Measurements from ENCODE around the gene STAT4.

STAT4 gene

GRCh38 chr2:191087311-191087710, 63.5 kb downstream of the STAT4 start:
- Histone ChIP-seq H3K27ac (ENCODE audit: extremely low read depth, low read depth, low read length) (no peak overlapping the region), H3K4me3 (ENCODE audit: low read depth, low read length) (no peak overlapping the region), H3K36me3 (ENCODE audit: control insufficient read depth in 2 of 2, insufficient read depth in 1 of 2, low read length in 2 of 2) (no peaks in the 10 kb centered on the region), H3K9me3 (ENCODE audit: control insufficient read depth, insufficient read depth, low read depth, low read length) (no peaks in the 10 kb centered on the region), H3K4me1 (ENCODE audit: control insufficient read depth, insufficient read depth, low read length) (no peaks in the 10 kb centered on the region)
- POLR2A ChIA-PET, result no interaction called here
- CTCF ChIA-PET, result interaction anchor here (0.7 kb wide), 2 partner anchors 15 to 602 kb away, joined by 3 read pairs; no protein-coding TSS in a partner anchor
- TF ChIP-seq ZNF433 (tag by site-specific recombination; IDR thresholded peaks at IDR 0.05; ENCODE audit: low read depth) (no peak), PRDM2 (tag by site-specific recombination; IDR thresholded peaks at IDR 0.05; ENCODE audit: borderline replicate concordance) (no peak), ZNF701 (tag by site-specific recombination; IDR thresholded peaks at IDR 0.05) (no peak), ZNF488 (tag by site-specific recombination; IDR thresholded peaks at IDR 0.05) (no peak), ZNF426 (tag by site-specific recombination; IDR thresholded peaks at IDR 0.05) (no peak), ZNF76 (tag by site-specific recombination; IDR thresholded peaks at IDR 0.05; ENCODE audit: borderline replicate concordance, low read depth) (no peak), PRDM10 (tag by site-specific recombination; IDR thresholded peaks at IDR 0.05) (no peak), ZNF184 (tag by site-specific recombination; IDR thresholded peaks at IDR 0.05) (no peak), ZNF629 (tag by site-specific recombination; IDR thresholded peaks at IDR 0.05) (no peak), ZNF354C (tag by site-specific recombination; IDR thresholded peaks at IDR 0.05; ENCODE audit: borderline replicate concordance, low read depth) (no peak)

GRCh38 chr2:191086706-191087105, 64.1 kb downstream of the STAT4 start:
- TF ChIP-seq ZNF549 (tag by site-specific recombination; IDR thresholded peaks at IDR 0.05), result no peak
- no peak for TF ChIP-seq ZNF624 (tag by site-specific recombination; IDR thresholded peaks at IDR 0.05)
- no peak for TF ChIP-seq MZF1 (tag by site-specific recombination; IDR thresholded peaks at IDR 0.05; ENCODE audit: borderline replicate concordance)
- TF ChIP-seq ZNF221 (tag by site-specific recombination; IDR thresholded peaks at IDR 0.05; ENCODE audit: borderline replicate concordance), result no peak
- TF ChIP-seq GLI2 (tag by site-specific recombination; IDR thresholded peaks at IDR 0.05; ENCODE audit: borderline replicate concordance, low read depth), result no peak
- no peak overlapping the region for H3K4me3 ChIP-seq (ENCODE audit: low read depth, low read length)
- H3K9me3 ChIP-seq (ENCODE audit: control insufficient read depth, insufficient read depth, low read depth, low read length), result no peaks in the 10 kb centered on the region
- H3K27ac ChIP-seq (ENCODE audit: extremely low read depth, low read depth, low read length), result no peak overlapping the region
- CTCF ChIA-PET, result no interaction called here
- POLR2A ChIA-PET, result no interaction called here
- no peaks in the 10 kb centered on the region for H3K4me1 ChIP-seq (ENCODE audit: control insufficient read depth, insufficient read depth, low read length)
- no peaks in the 10 kb centered on the region for H3K36me3 ChIP-seq (ENCODE audit: control insufficient read depth in 2 of 2, insufficient read depth in 1 of 2, low read length in 2 of 2)

Measured in HEK293 (cell line).